DOHH2 (cell line): Measurements from ENCODE around the gene MYG1.

ENCODE experiments used
- EZH2phosphoT487 ChIP-seq: fragments of 200-600 bp; sonication (generic); IDR thresholded peaks from 2 replicates; pipeline ENCODE4 v1.6.1; 2017; ENCODE audit warnings: borderline replicate concordance, mild to moderate bottlenecking, antibody characterized with exemption, low read length, moderate library complexity, mixed read lengths
- TF ChIP-seq, protein P1 (sequence below): fragments of 200-600 bp; sonication (generic); IDR thresholded peaks from one replicate; pipeline ENCODE4 v1.5.1; 2014; ENCODE audit warnings: antibody characterized with exemption, mild to moderate bottlenecking, low read depth, low read length; ENCODE audit not compliant: poor library complexity, severe bottlenecking

GRCh38 chr12:53306826-53307225 lies 7.3 kb downstream of the MYG1 start:
- TF ChIP-seq, protein P1, sequence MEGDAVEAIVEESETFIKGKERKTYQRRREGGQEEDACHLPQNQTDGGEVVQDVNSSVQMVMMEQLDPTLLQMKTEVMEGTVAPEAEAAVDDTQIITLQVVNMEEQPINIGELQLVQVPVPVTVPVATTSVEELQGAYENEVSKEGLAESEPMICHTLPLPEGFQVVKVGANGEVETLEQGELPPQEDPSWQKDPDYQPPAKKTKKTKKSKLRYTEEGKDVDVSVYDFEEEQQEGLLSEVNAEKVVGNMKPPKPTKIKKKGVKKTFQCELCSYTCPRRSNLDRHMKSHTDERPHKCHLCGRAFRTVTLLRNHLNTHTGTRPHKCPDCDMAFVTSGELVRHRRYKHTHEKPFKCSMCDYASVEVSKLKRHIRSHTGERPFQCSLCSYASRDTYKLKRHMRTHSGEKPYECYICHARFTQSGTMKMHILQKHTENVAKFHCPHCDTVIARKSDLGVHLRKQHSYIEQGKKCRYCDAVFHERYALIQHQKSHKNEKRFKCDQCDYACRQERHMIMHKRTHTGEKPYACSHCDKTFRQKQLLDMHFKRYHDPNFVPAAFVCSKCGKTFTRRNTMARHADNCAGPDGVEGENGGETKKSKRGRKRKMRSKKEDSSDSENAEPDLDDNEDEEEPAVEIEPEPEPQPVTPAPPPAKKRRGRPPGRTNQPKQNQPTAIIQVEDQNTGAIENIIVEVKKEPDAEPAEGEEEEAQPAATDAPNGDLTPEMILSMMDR: no peak
- TF ChIP-seq EZH2phosphoT487: no peak
